ENCODE results near the gene KEAP1. TPM values are rescaled to one million over a fixed set of nuclear protein-coding genes. Genes with fewer than 3 reads are reported as not detected.

The KEAP1 gene
- total RNA-seq, 1 donor from 2014 or later: 69.5 TPM

DNA sequence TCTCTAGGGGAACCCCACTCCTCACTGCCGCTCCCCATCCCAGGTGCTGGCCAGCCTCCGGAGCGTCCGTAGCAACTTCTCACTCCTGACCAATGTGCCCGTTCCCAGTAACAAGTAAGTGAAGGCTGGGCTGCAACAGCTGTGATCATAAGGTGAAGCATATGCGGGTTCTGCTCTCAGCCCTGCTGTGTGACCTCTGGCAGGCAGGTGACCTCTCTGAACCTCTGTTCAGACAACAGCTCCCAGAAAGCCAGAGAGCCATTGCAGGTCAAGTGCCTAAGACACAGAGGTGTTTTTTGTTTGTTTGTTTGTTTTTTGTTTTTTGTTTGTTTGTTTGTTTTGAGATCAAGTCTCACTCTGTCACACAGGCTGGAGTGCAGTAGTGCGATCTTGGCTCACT is 54.1 kb downstream of the KEAP1 start:
- Mint-ChIP-seq H3K4me1 (peaks cover 3% of the 10 kb centered on the region), H3K27me3 (ENCODE audit: low read depth) (peaks cover 16% of the 10 kb centered on the region), H3K36me3 (no peaks in the 10 kb centered on the region), H3K27ac (no peak overlapping the region), H3K9me3 (no peaks in the 10 kb centered on the region), H3K4me3 (no peak overlapping the region)
- DNase-seq (ENCODE audit: low spot score in 2 of 2, unreplicated experiment in 2 of 2): no peak
- TF ChIP-seq, protein P1, sequence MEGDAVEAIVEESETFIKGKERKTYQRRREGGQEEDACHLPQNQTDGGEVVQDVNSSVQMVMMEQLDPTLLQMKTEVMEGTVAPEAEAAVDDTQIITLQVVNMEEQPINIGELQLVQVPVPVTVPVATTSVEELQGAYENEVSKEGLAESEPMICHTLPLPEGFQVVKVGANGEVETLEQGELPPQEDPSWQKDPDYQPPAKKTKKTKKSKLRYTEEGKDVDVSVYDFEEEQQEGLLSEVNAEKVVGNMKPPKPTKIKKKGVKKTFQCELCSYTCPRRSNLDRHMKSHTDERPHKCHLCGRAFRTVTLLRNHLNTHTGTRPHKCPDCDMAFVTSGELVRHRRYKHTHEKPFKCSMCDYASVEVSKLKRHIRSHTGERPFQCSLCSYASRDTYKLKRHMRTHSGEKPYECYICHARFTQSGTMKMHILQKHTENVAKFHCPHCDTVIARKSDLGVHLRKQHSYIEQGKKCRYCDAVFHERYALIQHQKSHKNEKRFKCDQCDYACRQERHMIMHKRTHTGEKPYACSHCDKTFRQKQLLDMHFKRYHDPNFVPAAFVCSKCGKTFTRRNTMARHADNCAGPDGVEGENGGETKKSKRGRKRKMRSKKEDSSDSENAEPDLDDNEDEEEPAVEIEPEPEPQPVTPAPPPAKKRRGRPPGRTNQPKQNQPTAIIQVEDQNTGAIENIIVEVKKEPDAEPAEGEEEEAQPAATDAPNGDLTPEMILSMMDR (IDR thresholded peaks at IDR 0.05; ENCODE audit: unreplicated experiment): no peak

DNA sequence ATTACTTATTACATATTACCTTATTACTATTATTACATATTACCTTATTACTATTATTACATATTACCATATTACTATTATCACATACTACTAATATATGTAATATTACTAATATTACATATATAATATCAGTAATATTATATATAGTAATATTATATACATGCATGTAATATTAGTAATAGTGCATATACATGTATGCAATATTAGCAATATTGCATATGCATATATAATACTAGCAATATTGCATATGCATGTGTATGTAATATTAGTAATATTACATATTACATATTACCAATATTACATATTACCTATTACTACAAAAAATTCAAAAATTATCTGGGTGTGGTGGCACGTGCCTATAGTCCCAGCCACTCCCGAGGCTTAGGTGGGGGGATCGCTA is 60.5 kb downstream of the KEAP1 start:
- H3K36me3 Mint-ChIP-seq: no peaks in the 10 kb centered on the region
- H3K27ac Mint-ChIP-seq: no peak overlapping the region

DNA sequence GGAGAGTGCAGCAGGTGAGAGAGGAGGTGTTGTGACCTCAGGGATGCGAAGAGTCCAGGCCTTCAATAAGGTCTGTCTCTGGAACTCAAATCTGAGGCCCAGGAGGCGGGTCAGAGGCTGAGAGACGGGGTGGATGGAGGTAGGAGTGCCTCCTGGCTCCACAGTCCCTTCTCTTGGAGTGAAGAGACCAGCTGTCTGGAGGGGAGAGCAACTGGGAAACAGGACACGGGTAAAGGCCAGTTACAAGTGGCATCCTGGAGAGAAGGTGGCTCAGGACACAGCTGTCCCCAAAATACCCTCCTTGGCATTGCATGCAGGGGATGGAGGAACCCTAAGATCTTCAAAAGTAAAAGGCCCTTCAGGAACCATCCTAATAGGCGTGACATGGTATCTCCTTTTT is 63.6 kb downstream of the KEAP1 start:
- H3K4me1 Mint-ChIP-seq: no peaks in the 10 kb centered on the region
- no peak overlapping the region for H3K4me3 Mint-ChIP-seq
- DNase-seq (ENCODE audit: low spot score in 2 of 2, unreplicated experiment in 2 of 2): no peak
- H3K27ac Mint-ChIP-seq: no peak overlapping the region
- H3K36me3 Mint-ChIP-seq: no peaks in the 10 kb centered on the region
- H3K27me3 Mint-ChIP-seq (ENCODE audit: low read depth): peaks cover 15% of the 10 kb centered on the region
- no peaks in the 10 kb centered on the region for H3K9me3 Mint-ChIP-seq
- TF ChIP-seq, protein P1 (IDR thresholded peaks at IDR 0.05; ENCODE audit: unreplicated experiment): no peak

More for the DNA sequence above, 60.5 kb downstream of the KEAP1 start:
- DNase-seq (ENCODE audit: low spot score in 2 of 2, unreplicated experiment in 2 of 2): no peak
- TF ChIP-seq, protein P1 (IDR thresholded peaks at IDR 0.05; ENCODE audit: unreplicated experiment): no peak
- Mint-ChIP-seq H3K4me3 (no peak overlapping the region), H3K4me1 (no peaks in the 10 kb centered on the region), H3K9me3 (no peaks in the 10 kb centered on the region), H3K27me3 (ENCODE audit: low read depth) (peaks cover 9% of the 10 kb centered on the region)

Small RNAs within 50 kb of the gene (microRNA-seq; reads per million reads assigned to microRNA genes)
- gene MIR1238: not detected

Other genes starting within 250 kb of the KEAP1 start
- gene ICAM1, start 232.2 kb downstream of the KEAP1 start, total RNA-seq: 9.0 to 11.6 TPM (median 9.6 TPM) in 3 replicates
- 2.0 to 2.6 TPM (median 2.4 TPM) in 3 replicates for gene ICAM4, start 216.4 kb downstream of the KEAP1 start, total RNA-seq
- 3.3 to 5.7 TPM (median 4.9 TPM) in 3 replicates for gene ICAM5, start 213.4 kb downstream of the KEAP1 start, total RNA-seq
- 12.8 to 14.9 TPM (median 13.5 TPM) in 3 replicates for gene ZGLP1, start 193.5 kb downstream of the KEAP1 start, total RNA-seq
- 17.9 to 20.9 TPM (median 18.6 TPM) in 3 replicates for gene FDX2, start 187.3 kb downstream of the KEAP1 start, total RNA-seq
- gene RAVER1, start 169.8 kb downstream of the KEAP1 start, total RNA-seq: 51.1 to 55.7 TPM (median 52.4 TPM) in 3 replicates
- 2.0 to 2.7 TPM (median 2.3 TPM) in 3 replicates for gene ICAM3, start 163.7 kb downstream of the KEAP1 start, total RNA-seq
- 142 to 148 TPM (median 146 TPM) in 3 replicates for gene TYK2, start 122.8 kb downstream of the KEAP1 start, total RNA-seq
- 153 to 160 TPM (median 159 TPM) in 3 replicates for gene CDC37, start 99.8 kb downstream of the KEAP1 start, total RNA-seq
- gene PDE4A, start 82.8 kb downstream of the KEAP1 start, total RNA-seq: 2.9 to 3.1 TPM (median 3.0 TPM) in 3 replicates
- gene S1PR5, start 14.1 kb upstream of the KEAP1 start, total RNA-seq: 2.2 to 2.4 TPM (median 2.4 TPM) in 3 replicates
- gene ATG4D, start 40.5 kb upstream of the KEAP1 start, total RNA-seq: 31.9 to 37.3 TPM (median 33.1 TPM) in 3 replicates
- gene KRI1, start 62.7 kb upstream of the KEAP1 start, total RNA-seq: 27.4 to 31.2 TPM (median 30.6 TPM) in 3 replicates
- gene CDKN2D, start 65.6 kb upstream of the KEAP1 start, total RNA-seq: 2.6 to 3.1 TPM (median 2.7 TPM) in 3 replicates
- gene AP1M2, start 84.0 kb upstream of the KEAP1 start, total RNA-seq: 25.9 to 32.5 TPM (median 32.1 TPM) in 3 replicates
- 340 to 349 TPM (median 342 TPM) in 3 replicates for gene SLC44A2, start 122.2 kb upstream of the KEAP1 start, total RNA-seq
- gene ILF3, start 151.0 kb upstream of the KEAP1 start, total RNA-seq: 606 to 617 TPM (median 613 TPM) in 3 replicates
- 57.9 to 66.6 TPM (median 62.5 TPM) in 3 replicates for gene QTRT1, start 198.1 kb upstream of the KEAP1 start, total RNA-seq
- gene DNM2, start 214.7 kb upstream of the KEAP1 start, total RNA-seq: 126 to 128 TPM (median 128 TPM) in 3 replicates

Measured in mesothelial cell of epicardium (in vitro differentiated cells).